Stimulated activated naive CD8-positive, alpha-beta T cell treated with anti-CD3 and anti-CD28 coated beads, Interleukin-15, Interleukin-2, amounts not matched to agents 100 ng/mL and 50 ng/mL, for 24 hours (primary cell): ENCODE data around the gene RNU1-2.
"Not testable (repeated sequence)": the region's sequence is repeated elsewhere in the genome, so short reads cannot be mapped to it uniquely, and the experiment has no call there.

Experiments used
- H3K27ac Mint-ChIP-seq: one replicate; pipeline ENCODE4 v1.8.0; 2021; ENCODE audit warnings: mild to moderate bottlenecking, mixed read lengths
- H3K27me3 Mint-ChIP-seq: one replicate; pipeline ENCODE4 v1.8.0; 2021; ENCODE audit warnings: mixed read lengths
- H3K36me3 Mint-ChIP-seq: one replicate; pipeline ENCODE4 v1.8.0; 2021; ENCODE audit warnings: low read depth, mixed read lengths
- H3K4me1 Mint-ChIP-seq: one replicate; pipeline ENCODE4 v1.8.0; 2021; ENCODE audit warnings: low read depth, mixed read lengths
- H3K4me3 Mint-ChIP-seq: one replicate; pipeline ENCODE4 v1.8.0; 2021; ENCODE audit warnings: mild to moderate bottlenecking, mixed read lengths
- H3K9me3 Mint-ChIP-seq: one replicate; pipeline ENCODE4 v1.8.0; 2021; ENCODE audit warnings: mixed read lengths

RNU1-2 gene

DNA sequence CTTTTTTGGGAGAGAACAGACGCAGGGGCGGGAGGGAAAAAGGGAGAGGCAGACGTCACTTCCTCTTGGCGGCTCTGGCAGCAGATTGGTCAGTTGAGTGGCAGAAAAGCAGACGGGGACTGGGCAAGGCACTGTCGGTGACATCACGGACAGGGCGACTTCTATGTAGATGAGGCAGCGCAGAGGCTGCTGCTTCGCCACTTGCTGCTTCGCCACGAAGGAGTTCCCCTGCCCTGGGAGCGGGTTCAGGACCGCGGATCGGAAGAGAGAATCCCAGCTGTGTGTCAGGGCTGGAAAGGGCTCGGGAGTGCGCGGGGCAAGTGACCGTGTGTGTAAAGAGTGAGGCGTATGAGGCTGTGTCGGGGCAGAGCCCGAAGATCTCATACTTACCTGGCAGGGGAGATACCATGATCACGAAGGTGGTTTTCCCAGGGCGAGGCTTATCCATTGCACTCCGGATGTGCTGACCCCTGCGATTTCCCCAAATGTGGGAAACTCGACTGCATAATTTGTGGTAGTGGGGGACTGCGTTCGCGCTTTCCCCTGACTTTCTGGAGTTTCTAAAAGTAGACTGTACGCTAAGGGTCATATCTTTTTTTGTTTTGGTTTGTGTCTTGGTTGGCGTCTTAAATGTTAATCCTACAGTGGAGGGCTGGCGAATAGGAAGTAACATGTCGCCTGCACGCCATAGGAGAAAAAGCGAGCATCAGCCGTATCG, at the start of gene RNU1-2:
RNU1-2 (plus strand) TSS at position 383 of the 718 bp plus-strand sequence.
- peak within 1 kb of the TSS; percentile 100 for H3K27ac Mint-ChIP-seq
- not testable (repeated sequence) for H3K9me3 Mint-ChIP-seq, H3K27me3 Mint-ChIP-seq, H3K36me3 Mint-ChIP-seq
- H3K4me3 Mint-ChIP-seq = peak within 1 kb of the TSS; percentile 77
- H3K4me1 Mint-ChIP-seq = peaks cover 39% of the 10 kb centered on the region

DNA sequence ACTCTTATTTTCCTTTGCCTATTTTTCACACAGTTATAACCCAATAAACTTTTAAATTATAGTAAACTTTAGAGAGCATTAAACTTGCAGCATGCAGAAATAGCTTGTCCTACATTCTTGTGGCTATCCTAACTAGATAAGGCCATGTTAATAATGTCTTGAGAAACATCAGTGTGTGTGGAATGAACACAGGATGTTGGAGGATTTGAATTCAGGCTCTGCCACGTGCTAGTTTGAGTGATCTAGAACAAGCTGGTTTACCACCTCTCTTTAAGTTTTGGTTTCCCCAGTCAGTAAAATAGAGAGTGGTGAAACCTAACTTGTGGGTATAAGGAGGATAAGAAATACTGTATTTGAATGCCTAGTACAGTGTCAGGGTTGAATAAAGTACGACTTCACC, 39.6 kb upstream of the RNU1-2 start:
- H3K4me3 Mint-ChIP-seq, H3K4me1 Mint-ChIP-seq, H3K27me3 Mint-ChIP-seq, H3K36me3 Mint-ChIP-seq, H3K9me3 Mint-ChIP-seq, H3K27ac Mint-ChIP-seq: not testable (repeated sequence)

DNA sequence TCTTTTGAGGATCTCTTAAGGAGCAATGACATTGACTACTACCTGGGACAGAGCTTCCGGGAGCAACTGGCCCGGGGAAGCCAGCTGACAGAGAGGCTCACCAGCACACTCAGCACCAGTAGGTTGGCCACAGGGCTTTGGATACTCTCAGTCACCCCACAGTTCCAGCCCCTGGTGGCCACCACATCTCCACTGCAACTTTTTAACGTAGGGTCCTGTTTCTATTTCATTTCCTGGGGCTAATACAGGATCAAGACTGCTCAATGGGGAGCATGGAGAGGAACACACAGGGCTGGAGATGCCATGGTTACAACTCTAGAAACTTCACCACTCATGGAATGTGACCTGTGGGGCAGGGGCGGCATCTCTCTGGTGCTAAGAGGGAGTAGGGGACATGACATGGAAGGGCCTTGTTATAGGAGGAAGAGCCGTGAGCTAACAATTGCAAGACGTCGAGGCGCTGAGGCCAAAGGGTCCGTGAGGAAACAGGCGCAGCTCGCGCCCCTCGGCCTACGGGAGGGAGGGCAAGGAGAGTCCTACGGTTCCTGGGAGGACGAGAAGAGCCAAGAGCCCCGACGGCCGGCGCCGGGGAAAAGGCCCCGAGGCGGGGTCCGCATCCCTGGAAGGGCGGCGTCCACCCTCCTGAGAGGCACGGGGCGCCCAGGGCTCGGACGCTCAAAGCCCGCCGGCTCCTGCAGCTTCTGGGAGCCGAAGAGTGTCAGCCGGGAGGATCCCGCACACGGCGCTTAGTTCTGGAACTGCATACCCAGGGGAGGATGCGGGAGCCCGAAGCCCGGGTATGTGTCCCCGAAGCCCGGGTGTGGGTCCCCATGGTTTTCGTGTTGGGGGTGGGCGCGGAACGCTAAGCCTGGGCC, 36.4 kb upstream of the RNU1-2 start:
- H3K27me3 Mint-ChIP-seq, H3K36me3 Mint-ChIP-seq, H3K9me3 Mint-ChIP-seq, H3K4me1 Mint-ChIP-seq, H3K27ac Mint-ChIP-seq, H3K4me3 Mint-ChIP-seq: not testable (repeated sequence)

DNA sequence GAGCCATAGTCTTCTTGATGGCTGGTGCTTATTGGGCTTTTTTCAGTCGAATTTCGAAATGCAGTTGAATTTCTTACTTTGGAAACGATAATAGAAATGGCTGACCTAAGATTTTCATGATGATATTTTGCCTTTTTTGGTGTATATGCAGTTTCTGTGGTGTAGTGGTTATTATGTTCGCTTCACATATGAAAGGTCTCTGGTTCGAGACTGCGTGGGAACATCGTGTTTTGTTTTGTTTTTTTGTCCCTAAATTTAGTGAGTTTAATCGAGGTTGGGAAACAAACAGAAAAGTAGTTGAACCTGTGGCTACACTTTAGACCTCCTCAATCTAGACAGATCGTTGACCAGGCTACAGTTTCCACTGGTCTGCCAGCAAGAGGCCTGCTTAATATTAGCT, 35.7 kb upstream of the RNU1-2 start:
- not testable (repeated sequence) for H3K27ac Mint-ChIP-seq, H3K27me3 Mint-ChIP-seq, H3K4me3 Mint-ChIP-seq, H3K9me3 Mint-ChIP-seq, H3K4me1 Mint-ChIP-seq, H3K36me3 Mint-ChIP-seq

DNA sequence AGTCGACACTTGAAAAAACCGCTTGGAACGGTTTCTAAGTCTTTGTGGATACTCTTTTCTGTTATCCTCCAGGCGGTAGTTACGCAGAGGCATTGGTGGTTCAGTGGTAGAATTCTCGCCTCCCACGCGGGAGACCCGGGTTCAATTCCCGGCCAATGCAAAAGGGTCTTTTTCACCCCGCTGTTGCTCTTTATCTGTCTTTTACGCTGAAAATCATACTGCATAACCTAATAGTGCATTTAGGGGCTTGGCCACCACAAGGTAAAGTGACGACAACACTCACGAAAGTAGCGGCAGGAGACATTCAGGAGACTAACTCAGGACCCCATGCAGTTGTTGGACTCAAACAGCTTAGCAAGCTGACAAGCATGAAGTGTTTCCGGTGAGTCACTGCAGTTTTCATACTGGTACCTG, 33.9 kb upstream of the RNU1-2 start:
- Mint-ChIP-seq H3K27ac (peak overlapping the region; percentile 70), H3K4me3 (peak overlapping the region; percentile 37)
- H3K36me3 Mint-ChIP-seq, H3K4me1 Mint-ChIP-seq, H3K27me3 Mint-ChIP-seq, H3K9me3 Mint-ChIP-seq: not testable (repeated sequence)

DNA sequence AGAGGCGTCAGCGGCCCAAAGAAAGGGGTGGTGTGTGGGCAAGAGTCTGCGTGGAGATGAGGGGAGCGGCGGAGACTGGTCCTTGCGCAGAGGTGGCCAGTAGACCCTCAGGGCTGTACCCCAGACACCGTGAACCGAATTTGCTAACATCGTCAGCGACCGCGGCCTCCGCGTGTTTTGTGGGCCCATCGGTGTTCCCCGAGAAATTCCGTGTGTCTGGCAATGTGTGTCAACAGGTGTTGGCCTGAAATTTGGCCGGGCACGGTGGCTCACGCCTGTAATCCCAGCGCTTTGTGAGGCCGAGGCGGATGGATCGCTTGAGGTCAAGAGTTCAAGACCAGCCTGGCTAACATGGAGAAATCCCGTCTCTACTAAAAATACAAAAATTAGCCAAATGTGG, 33.4 kb upstream of the RNU1-2 start:
- not testable (repeated sequence) for H3K9me3 Mint-ChIP-seq, H3K27ac Mint-ChIP-seq, H3K4me3 Mint-ChIP-seq

DNA sequence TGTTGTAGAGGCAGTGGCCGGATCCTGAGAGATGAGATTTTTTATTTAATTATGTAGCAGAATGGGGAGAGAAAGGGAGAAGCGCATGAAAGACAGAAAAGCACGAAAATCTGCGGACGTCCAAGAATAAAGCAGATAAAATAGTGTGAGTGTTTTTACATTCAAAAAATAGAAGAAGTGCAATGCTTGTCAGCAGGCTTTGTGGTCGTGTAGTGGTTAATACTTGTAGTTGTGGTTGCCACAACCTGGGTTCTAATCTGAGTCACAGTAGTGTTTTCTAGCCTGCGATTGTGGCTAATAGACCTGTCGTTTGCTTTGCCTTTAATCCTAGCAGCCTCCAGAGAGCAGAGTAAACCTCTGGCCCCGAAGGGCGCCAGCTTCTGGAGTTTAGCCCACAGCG, 32.8 kb upstream of the RNU1-2 start:
- not testable (repeated sequence) for H3K4me1 Mint-ChIP-seq, H3K27me3 Mint-ChIP-seq, H3K9me3 Mint-ChIP-seq, H3K27ac Mint-ChIP-seq, H3K4me3 Mint-ChIP-seq, H3K36me3 Mint-ChIP-seq

More for the DNA sequence above, 33.4 kb upstream of the RNU1-2 start:
- not testable (repeated sequence) for H3K27me3 Mint-ChIP-seq, H3K36me3 Mint-ChIP-seq, H3K4me1 Mint-ChIP-seq

DNA sequence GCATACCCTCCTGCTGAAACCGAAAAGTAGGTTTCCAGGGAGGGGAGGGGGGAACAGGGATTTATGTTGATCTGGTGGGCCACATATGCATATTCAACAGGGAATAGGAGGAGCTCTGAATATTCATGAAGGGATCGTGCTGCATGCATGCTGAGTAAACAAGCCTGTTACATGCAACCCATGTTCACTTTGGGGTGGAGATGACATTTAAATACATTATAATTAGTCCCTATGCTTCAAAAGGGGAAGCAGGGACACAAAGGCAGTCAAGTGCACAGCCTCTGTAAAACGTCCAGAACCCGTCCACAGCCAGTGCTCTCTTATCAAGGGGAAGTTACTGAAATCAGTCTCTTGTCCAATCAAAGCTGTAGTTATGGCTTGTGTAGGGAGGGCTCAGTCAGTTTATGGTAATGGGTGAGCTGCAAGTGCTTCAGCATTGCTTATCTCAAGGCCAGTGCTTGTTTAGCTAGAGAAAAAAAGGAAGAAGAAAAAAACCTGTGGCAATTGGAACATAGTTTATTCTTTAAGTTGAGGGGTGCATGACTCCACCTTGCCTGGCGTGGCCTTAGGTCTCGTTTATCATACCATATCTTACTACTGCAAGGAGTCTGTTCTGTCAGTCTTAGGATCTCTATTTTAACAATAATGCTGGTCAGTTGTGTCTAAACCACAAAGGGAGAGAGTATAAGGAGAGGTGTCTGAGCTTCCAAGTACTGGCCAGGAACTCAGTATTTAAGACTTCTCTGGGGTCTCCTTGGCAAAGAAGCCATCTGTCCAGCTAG, 28.7 kb upstream of the RNU1-2 start:
- not testable (repeated sequence) for H3K27me3 Mint-ChIP-seq, H3K9me3 Mint-ChIP-seq, H3K4me1 Mint-ChIP-seq

DNA sequence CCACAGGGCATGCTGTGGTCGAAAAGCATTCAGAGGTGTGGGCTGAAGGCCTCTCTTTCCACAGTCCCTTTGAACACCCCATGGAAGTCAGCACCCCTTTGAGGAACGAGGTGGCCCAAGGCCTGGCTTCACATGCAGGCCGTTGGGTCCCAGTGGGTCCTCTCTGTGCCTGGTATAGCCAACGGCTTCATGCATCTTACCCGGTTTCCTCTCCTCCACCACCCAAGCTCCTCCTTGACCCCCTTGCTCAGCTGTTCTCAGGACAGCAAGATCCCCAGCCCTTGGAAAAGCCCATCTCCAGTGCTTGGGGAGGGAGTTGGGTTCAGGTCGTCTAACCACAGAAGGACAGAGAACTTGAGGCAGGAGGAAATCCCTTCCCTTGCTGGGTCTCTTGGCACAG, 27.0 kb upstream of the RNU1-2 start:
- peaks cover 19% of the 10 kb centered on the region for H3K27me3 Mint-ChIP-seq
- H3K9me3 Mint-ChIP-seq, H3K36me3 Mint-ChIP-seq, H3K4me3 Mint-ChIP-seq, H3K27ac Mint-ChIP-seq: not testable (repeated sequence)
- peaks cover 14% of the 10 kb centered on the region for H3K4me1 Mint-ChIP-seq

More for the DNA sequence above, 28.7 kb upstream of the RNU1-2 start:
- not testable (repeated sequence) for H3K4me3 Mint-ChIP-seq, H3K27ac Mint-ChIP-seq, H3K36me3 Mint-ChIP-seq

DNA sequence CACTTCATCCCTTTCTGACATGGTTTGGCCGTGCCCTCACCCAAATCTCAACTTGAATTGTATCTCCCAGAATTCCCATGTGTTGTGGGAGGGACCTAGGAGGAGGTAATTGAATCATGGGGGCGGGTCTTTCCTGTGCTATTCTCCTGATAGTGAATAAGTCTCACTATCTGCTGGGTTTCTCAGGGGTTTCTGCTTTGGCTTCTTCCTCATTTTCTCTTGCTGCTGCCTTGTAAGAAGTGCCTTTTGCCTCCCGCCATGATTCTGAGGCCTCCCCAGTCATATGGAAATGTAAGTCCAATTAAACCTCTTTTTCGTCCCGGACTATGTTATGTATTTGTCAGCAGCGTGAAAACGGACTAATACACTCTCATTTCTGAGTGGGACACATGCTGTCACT, 25.8 kb upstream of the RNU1-2 start:
- H3K36me3 Mint-ChIP-seq, H3K27ac Mint-ChIP-seq, H3K4me3 Mint-ChIP-seq, H3K9me3 Mint-ChIP-seq: not testable (repeated sequence)
- Mint-ChIP-seq H3K27me3 (peaks cover 22% of the 10 kb centered on the region), H3K4me1 (peaks cover 16% of the 10 kb centered on the region)

DNA sequence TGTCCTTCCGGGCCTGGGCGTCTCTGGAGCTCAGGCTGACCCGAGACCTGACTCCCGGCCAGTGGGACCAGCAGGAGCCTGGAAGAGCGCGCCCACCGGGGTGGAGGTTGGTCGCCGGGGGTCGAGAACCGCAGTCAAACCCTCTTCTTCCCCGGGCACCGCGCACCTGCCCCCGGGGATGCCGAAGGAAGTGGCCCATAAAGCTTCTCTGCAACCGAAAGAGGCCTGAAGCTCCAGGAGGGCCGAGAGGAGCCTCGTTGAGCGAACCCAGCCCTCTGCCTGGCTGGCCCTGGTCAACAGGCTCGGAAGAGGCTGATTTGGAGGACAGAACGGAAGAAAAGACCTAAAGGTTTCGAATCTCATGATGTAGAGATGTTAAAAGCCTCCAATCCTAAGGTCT, 24.6 kb upstream of the RNU1-2 start:
- H3K27me3 Mint-ChIP-seq = peaks cover 32% of the 10 kb centered on the region
- not testable (repeated sequence) for H3K36me3 Mint-ChIP-seq, H3K27ac Mint-ChIP-seq, H3K9me3 Mint-ChIP-seq
- H3K4me3 Mint-ChIP-seq = peak overlapping the region; percentile 37
- H3K4me1 Mint-ChIP-seq = peaks cover 16% of the 10 kb centered on the region

DNA sequence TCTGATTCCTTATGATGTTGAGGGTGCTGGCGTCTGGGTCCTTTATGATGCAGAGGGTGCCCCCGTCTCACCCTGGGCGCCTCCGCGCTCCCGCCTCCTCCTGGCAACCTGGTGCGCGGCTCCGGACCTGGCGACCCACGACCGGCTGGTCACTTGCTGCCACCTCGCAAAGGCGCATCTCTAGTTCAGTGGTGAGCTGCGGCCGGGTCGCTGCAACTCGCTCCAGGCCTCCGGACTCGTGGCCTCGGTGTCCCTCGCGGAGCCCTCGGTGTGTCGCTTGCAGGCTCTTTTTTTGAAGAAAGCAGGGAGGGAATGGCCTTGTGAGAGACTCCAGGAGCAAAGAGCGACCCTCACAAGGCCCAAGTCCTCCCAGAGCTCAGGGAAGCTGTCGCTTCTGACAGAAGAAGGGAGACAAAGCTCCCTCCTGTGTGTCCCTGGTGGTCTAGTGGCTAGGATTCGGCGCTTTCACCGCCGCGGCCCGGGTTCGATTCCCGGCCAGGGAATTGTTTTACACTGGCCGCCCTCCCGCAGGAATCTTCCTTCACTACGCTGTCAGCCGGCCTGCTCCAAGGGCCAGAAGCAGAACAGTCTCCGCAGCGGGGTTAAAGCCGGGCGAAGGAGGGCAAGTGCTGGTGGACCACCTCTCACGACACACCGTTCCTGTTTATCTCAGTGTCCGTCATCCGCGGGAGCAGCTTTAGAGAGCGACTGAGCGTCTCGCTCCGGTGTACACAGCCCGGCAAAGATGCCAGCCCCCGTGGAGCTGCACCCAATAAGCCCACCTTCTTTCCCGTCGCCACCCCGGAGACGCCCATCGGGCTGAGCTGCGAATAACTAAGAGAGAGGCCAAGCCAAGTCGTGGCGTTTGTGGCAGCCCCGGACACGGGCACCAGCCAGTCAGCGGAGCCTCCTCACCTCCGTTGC, 23.4 kb upstream of the RNU1-2 start:
- not testable (repeated sequence) for H3K9me3 Mint-ChIP-seq, H3K36me3 Mint-ChIP-seq
- H3K4me1 Mint-ChIP-seq = peaks cover 16% of the 10 kb centered on the region
- peaks cover 35% of the 10 kb centered on the region for H3K27me3 Mint-ChIP-seq
- H3K4me3 Mint-ChIP-seq = peak overlapping the region; percentile 63
- peak overlapping the region; percentile 49 for H3K27ac Mint-ChIP-seq

DNA sequence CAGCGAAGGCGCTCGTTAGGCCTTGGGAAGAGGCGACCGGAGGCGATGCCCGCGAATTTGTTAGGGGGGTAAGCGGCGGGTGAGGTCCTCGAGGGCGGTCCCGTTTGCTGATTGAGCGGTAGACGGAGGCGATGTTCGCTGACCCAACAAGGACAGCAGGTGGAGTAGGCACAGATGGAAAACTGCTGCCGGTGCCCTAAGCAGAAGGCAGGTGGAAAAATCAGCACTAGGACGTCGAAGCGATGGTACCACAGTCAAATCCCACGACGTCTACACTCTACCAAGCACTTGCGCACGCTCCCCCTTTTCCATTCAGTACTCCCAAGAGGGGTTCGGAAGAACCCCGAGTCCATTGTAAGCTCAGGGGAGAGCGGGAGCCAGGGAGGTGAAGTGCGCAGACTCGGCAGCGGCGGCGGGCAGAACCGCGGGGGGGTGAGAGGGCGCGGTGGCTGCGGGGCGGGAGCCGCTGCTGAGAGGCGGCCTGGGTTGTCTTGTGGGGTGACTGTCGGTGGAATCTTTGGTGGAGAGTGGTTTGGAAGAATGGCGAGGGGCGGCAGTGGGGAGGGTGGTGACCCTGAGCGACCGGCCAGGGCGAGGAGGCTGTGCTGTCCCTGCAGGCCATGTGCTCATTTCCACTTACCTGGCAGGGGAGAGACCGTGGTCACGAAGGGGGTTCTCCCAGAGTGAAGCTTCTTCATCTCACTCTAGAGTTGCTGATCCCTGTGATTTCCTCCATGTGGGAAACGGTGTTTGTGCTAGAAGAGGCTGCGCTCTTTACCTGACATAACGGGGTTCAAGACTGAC, 22.5 kb upstream of the RNU1-2 start:
- Mint-ChIP-seq H3K4me1 (peaks cover 16% of the 10 kb centered on the region), H3K4me3 (peak overlapping the region; percentile 63), H3K27ac (peak overlapping the region; percentile 74), H3K27me3 (peaks cover 35% of the 10 kb centered on the region)
- not testable (repeated sequence) for H3K9me3 Mint-ChIP-seq, H3K36me3 Mint-ChIP-seq
